Keratinocyte (primary cell): ENCODE results near the gene RFX3. TPM values are rescaled to one million over a fixed set of nuclear protein-coding genes. Genes with fewer than 3 reads are reported as not detected.

ENCODE experiments used
- DNase-seq: peaks from one replicate; pipeline ENCODE4 v3.0.0-alpha.2; 2011; ENCODE audit warnings: low read depth, missing footprints, low spot score
- FAIRE-seq: peaks from 2 replicates; lab custom pipeline; 2011; peaks lifted over from hg19 to GRCh38; lab: Jason Lieb, UNC
- H2AFZ ChIP-seq: 2 replicates; pipeline ENCODE4 v1.6.0; 2012; ENCODE audit warnings: low read length, control low read depth, inconsistent platforms; ENCODE audit not compliant: control insufficient read depth
- H3K27ac ChIP-seq: 2 replicates; pipeline ENCODE4 v1.5.1; 2011; ENCODE audit warnings: low read length; ENCODE audit not compliant: control insufficient read depth, insufficient read depth
- H3K27me3 ChIP-seq: 3 replicates; pipeline ENCODE4 v1.6.0; 2011; ENCODE audit warnings: low read length; ENCODE audit not compliant: control insufficient read depth, insufficient read depth; ENCODE audit errors: extremely low read depth
- H3K36me3 ChIP-seq, 2 experiments: 2 replicates in 1 of 2; 3 replicates in 1 of 2; pipeline ENCODE4 v1.5.1; 2011; ENCODE audit warnings: low read length in 2 of 2, mild to moderate bottlenecking in 1 of 2; ENCODE audit not compliant: control insufficient read depth in 2 of 2, insufficient read depth in 2 of 2; ENCODE audit errors: extremely low read depth in 1 of 2
- H3K4me1 ChIP-seq: 3 replicates; pipeline ENCODE4 v1.5.1; 2011; ENCODE audit warnings: low read length; ENCODE audit not compliant: control insufficient read depth, insufficient read depth; ENCODE audit errors: extremely low read depth
- H3K4me2 ChIP-seq: 3 replicates; pipeline ENCODE4 v1.6.0; 2011; ENCODE audit warnings: low read depth, low read length; ENCODE audit not compliant: control insufficient read depth, insufficient read depth; ENCODE audit errors: extremely low read depth
- H3K4me3 ChIP-seq, 3 experiments: fragments of 200-600 bp in 1 of 3; sonication (generic) in 1 of 3; 2 replicates in 2 of 3; 3 replicates in 1 of 3; pipeline ENCODE4 v1.5.1; 2011 to 2016; ENCODE audit warnings: low read length in 3 of 3, mild to moderate bottlenecking in 3 of 3, control low read depth in 2 of 3, inconsistent platforms in 1 of 3, low read depth in 1 of 3, mixed read lengths in 1 of 3, mixed run types in 1 of 3, moderate library complexity in 1 of 3; ENCODE audit not compliant: control insufficient read depth in 2 of 3, insufficient read depth in 2 of 3; ENCODE audit errors: extremely low read depth in 1 of 3
- H3K79me2 ChIP-seq: 2 replicates; pipeline ENCODE4 v1.6.0; 2012; ENCODE audit warnings: low read length; ENCODE audit not compliant: control insufficient read depth, insufficient read depth
- H3K9ac ChIP-seq: 3 replicates; pipeline ENCODE4 v1.6.0; 2011; ENCODE audit warnings: low read length; ENCODE audit not compliant: control insufficient read depth, insufficient read depth; ENCODE audit errors: extremely low read depth
- H3K9me1 ChIP-seq: 3 replicates; pipeline ENCODE4 v1.6.0; 2011; ENCODE audit warnings: low read length; ENCODE audit not compliant: control insufficient read depth, insufficient read depth; ENCODE audit errors: extremely low read depth
- H3K9me3 ChIP-seq: 2 replicates; pipeline ENCODE4 v1.5.1; 2012; ENCODE audit warnings: low read depth, low read length; ENCODE audit not compliant: control insufficient read depth
- H4K20me1 ChIP-seq: 3 replicates; pipeline ENCODE4 v1.6.0; 2011; ENCODE audit warnings: low read length; ENCODE audit not compliant: control insufficient read depth, insufficient read depth; ENCODE audit errors: extremely low read depth
- EZH2 ChIP-seq: IDR thresholded peaks from one replicate; pipeline ENCODE4 v1.6.1; 2012; ENCODE audit warnings: inconsistent platforms, mild to moderate bottlenecking, low read length, moderate library complexity
- dilution Hi-C: fragments of 300-500 bp; cut with MboI; formaldehyde crosslinking; loops from one replicate; pipeline ENCODE4 v1.7.0; 2020; ENCODE audit warnings: low sequenced_read_pairs; ENCODE audit not compliant: extremely low pct_ligation_motif_present
- polyA plus RNA-seq, 5 experiments: library from polyadenylated mRNA; depleted of rRNA in 3 of 5; stranded (reverse) in 3 of 5; stranded (forward) in 1 of 5; unstranded in 1 of 5; fragments of >200 nt; gene quantifications; 1 replicate in 1 of 5; 2 replicates in 3 of 5; 3 replicates in 1 of 5; pipeline versions ENCODE4 v1.2.1 to v1.2.3, GENCODE V29; 2011 to 2012; ENCODE audit warnings: missing spikeins in 2 of 5, low read depth in 1 of 5, low replicate concordance in 1 of 5
- TF ChIP-seq, protein P1 (sequence below), 3 experiments: IDR thresholded peaks in 1 of 3; conservative IDR thresholded peaks in 1 of 3; optimal IDR thresholded peaks in 1 of 3; 2 replicates in 2 of 3; 3 replicates in 1 of 3; pipeline versions ENCODE3 to v1.5.1; 2011; ENCODE audit warnings: low read length in 3 of 3, mild to moderate bottlenecking in 3 of 3, moderate library complexity in 2 of 3, control low read depth in 1 of 3, inconsistent platforms in 1 of 3; ENCODE audit not compliant: insufficient read depth in 2 of 3; ENCODE audit errors: extremely low read depth in 1 of 3

The RFX3 gene
- polyA plus RNA-seq, 1 donor (not counting 4 experiments of a cell fraction or from before 2014, with no cell fraction given): 1.8 TPM

GRCh38 chr9:3214741-3215140, 311.1 kb downstream of the RFX3 start:
- Histone ChIP-seq H2AFZ (no peak overlapping the region), H3K36me3 (no peaks in the 10 kb centered on the region), H3K27me3 (no peaks in the 10 kb centered on the region), H4K20me1 (no peaks in the 10 kb centered on the region), H3K9me1 (no peaks in the 10 kb centered on the region), H3K9me3 (no peaks in the 10 kb centered on the region), H3K4me1 (no peaks in the 10 kb centered on the region), H3K4me3 (no peak overlapping the region), H3K79me2 (no peaks in the 10 kb centered on the region), H3K4me2 (no peak overlapping the region), H3K9ac (no peak overlapping the region), H3K27ac (no peak overlapping the region)
- DNase-seq (no peak), FAIRE-seq (no peak)
- TF ChIP-seq EZH2: no peak
- TF ChIP-seq, protein P1, sequence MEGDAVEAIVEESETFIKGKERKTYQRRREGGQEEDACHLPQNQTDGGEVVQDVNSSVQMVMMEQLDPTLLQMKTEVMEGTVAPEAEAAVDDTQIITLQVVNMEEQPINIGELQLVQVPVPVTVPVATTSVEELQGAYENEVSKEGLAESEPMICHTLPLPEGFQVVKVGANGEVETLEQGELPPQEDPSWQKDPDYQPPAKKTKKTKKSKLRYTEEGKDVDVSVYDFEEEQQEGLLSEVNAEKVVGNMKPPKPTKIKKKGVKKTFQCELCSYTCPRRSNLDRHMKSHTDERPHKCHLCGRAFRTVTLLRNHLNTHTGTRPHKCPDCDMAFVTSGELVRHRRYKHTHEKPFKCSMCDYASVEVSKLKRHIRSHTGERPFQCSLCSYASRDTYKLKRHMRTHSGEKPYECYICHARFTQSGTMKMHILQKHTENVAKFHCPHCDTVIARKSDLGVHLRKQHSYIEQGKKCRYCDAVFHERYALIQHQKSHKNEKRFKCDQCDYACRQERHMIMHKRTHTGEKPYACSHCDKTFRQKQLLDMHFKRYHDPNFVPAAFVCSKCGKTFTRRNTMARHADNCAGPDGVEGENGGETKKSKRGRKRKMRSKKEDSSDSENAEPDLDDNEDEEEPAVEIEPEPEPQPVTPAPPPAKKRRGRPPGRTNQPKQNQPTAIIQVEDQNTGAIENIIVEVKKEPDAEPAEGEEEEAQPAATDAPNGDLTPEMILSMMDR (optimal IDR thresholded peaks at IDR 0.05 in 1 of 3, IDR thresholded peaks at IDR 0.05 in 1 of 3, conservative IDR thresholded peaks at IDR 0.05 in 1 of 3; ENCODE audit: extremely low read depth in 1 of 3, insufficient read depth in 2 of 3, low read length in 3 of 3): no peak
- dilution Hi-C loops: no loop called here

DNA sequence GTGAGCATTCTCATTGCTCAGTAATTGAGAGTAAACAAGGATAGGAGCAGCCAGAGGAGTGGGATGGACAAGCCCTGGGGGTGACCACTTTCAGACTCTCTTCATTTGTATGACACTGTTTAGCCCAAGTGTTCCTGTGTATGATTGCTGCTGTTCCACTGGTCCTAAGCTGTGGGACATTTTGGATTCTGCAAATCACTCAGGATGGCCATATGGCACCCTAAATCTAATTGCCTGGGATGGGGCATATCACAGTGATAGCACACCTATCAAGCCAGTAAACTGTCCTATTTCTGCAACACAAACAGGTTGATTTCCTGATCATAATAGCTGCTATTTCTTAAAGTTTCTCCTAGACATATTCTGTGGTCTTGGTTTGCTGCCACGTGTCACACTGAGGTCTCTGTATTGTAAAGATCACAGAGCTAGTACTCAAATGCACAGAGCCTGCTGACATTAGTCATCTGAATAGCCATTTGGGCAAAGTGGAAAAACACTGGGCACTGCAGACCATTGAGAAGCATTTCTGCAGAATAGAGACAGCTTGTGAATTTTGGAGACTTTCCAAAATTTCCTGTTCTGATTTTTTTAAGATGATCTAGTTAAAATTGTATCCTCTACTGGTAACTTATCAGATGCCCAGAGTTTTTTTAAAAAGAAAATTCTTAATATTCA, 320.2 kb downstream of the RFX3 start:
- no peak overlapping the region for H3K4me2 ChIP-seq
- no peak overlapping the region for H2AFZ ChIP-seq
- dilution Hi-C loops: no loop called here
- no peak for TF ChIP-seq EZH2
- TF ChIP-seq, protein P1 (optimal IDR thresholded peaks at IDR 0.05 in 1 of 3, IDR thresholded peaks at IDR 0.05 in 1 of 3, conservative IDR thresholded peaks at IDR 0.05 in 1 of 3; ENCODE audit: extremely low read depth in 1 of 3, insufficient read depth in 2 of 3, low read length in 3 of 3): no peak
- no peaks in the 10 kb centered on the region for H3K9me3 ChIP-seq
- no peaks in the 10 kb centered on the region for H3K27me3 ChIP-seq
- no peak for FAIRE-seq
- H3K9me1 ChIP-seq: no peaks in the 10 kb centered on the region
- H3K9ac ChIP-seq: no peak overlapping the region
- no peak overlapping the region for H3K27ac ChIP-seq
- no peaks in the 10 kb centered on the region for H3K4me1 ChIP-seq
- no peaks in the 10 kb centered on the region for H4K20me1 ChIP-seq
- no peaks in the 10 kb centered on the region for H3K36me3 ChIP-seq
- DNase-seq: no peak
- H3K79me2 ChIP-seq: no peaks in the 10 kb centered on the region
- H3K4me3 ChIP-seq: no peak overlapping the region
